Measurements from ENCODE around the gene FAM83E. TPM values are rescaled to one million over a fixed set of nuclear protein-coding genes. Genes with fewer than 3 reads are reported as not detected.

Gene FAM83E
- total and polyA plus RNA-seq, 2 of the 8 experiments (the other 6 are each of a cell fraction or from before 2014, with no cell fraction given) = 1.8 to 5.3 TPM

DNA sequence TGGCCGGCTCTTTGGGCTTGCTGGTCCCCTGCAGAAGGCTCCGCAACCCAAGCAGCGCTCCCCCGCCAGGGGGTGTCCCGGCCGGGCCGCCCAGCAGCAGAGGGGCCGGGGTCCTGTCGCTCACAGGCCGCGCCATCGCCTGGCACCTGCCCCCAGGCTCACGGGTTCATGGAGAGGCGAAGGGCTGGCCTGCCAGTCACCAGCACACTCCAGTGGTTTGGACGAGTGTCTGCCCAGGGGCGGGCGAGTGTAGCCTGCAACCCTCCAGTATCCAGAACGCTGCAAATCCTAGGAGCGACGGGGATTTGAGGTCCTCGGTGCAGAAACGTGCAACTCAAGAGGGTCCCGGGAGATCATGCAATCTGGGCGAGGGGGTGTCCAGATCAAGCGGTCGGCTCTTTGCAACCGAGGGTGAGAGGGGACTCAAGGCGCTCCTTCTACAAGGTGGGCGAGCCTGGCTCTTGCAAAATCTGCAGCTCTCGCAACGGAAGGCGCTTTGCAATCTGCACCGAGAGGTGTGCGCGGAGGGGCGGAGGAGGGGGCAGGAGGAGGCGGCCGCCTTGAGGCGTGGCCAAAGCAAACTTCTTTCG is 22.1 kb upstream of the FAM83E start, which contains the start of gene DBP:
DBP (minus strand) TSS at position 521 of the 590 bp plus-strand sequence; CDS start at position 136, 385 bp downstream.
- WGBS, 2 experiments (ENCODE audit: extremely low coverage in 1 of 2, insufficient coverage in 1 of 2, insufficient read length in 1 of 2, insufficient replicate concordance in 2 of 2, low coverage in 1 of 2, low lambda C conversion rate in 2 of 2, missing lambda C conversion rate in 1 of 2) = 2% methylated on average over 37 of the region's 40 CpGs; no CpG with 5 or more reads in 1 of the 2 experiments
- peaks cover 25% of the 10 kb centered on the region for H3K23me2 ChIP-seq (ENCODE audit: low read depth, low read length)
- H3K9ac ChIP-seq (replicated peaks in 1 of 4; ENCODE audit: extremely low read depth in 1 of 4, low read depth in 3 of 4, low read length in 3 of 4) = peak within 1 kb of the TSS in 3 of 4 experiments; percentile 64 to 72 (median 66); a peak in 6 of 7 replicates
- H2AFZ ChIP-seq (ENCODE audit: low read length) = no peak within 1 kb of the TSS
- peak within 1 kb of the TSS; percentile 89 for H3K27ac ChIP-seq (ENCODE audit: low read depth, low read length)
- H4K91ac ChIP-seq (replicated peaks; ENCODE audit: insufficient read length, low read length) = peak within 1 kb of the TSS; percentile 18
- ChIA-PET CTCF (ENCODE audit: partially characterized antibody) (interaction anchor here (1.1 kb wide), 1 partner anchor 130 kb away, joined by 5 read pairs; no protein-coding TSS in a partner anchor), POLR2A (ENCODE audit: partially characterized antibody) (interaction anchor here (1.0 to 30.9 kb wide), 3 partner anchors 9 to 237 kb away, joined by 3 to 788 read pairs (median 4); partner anchors contain the start of genes FAM83E, RPL18, SPACA4 and SPHK2)
- H2BK15ac ChIP-seq (ENCODE audit: low read length) = no peak within 1 kb of the TSS
- no peak within 1 kb of the TSS for H3K23ac ChIP-seq (ENCODE audit: insufficient read length)
- H4K5ac ChIP-seq (ENCODE audit: insufficient read length, low read depth, low read length) = peak within 1 kb of the TSS; percentile 24
- H2AK5ac ChIP-seq (ENCODE audit: low read depth, low read length) = no peak within 1 kb of the TSS
- no peak within 1 kb of the TSS; the same call in 1 of the 2 replicates for H4K8ac ChIP-seq (ENCODE audit: extremely low read depth, insufficient read depth, low read length)
- H3K9me3 ChIP-seq (ENCODE audit: insufficient read depth in 2 of 2, low read depth in 1 of 2, low read length in 1 of 2) = no peaks in the 10 kb centered on the region
- H2BK12ac ChIP-seq (ENCODE audit: low read depth, low read length) = no peak within 1 kb of the TSS; the same call in 1 of the 2 replicates
- no peak within 1 kb of the TSS for H3K4ac ChIP-seq (replicated peaks; ENCODE audit: insufficient read length, low read depth, low read length)
- peak within 1 kb of the TSS; percentile 95 for H2BK5ac ChIP-seq (ENCODE audit: low read depth, low read length)
- no peaks in the 10 kb centered on the region for H4K20me1 ChIP-seq (replicated peaks in 1 of 2; ENCODE audit: control insufficient read depth in 1 of 2, insufficient read depth in 2 of 2, low read length in 2 of 2)
- H3K27me3 ChIP-seq (replicated peaks in 1 of 4; ENCODE audit: control insufficient read depth in 3 of 4, extremely low read depth in 1 of 4, insufficient read depth in 3 of 4, low read length in 3 of 4) = peaks cover 0 to 2% (median 0%) of the 10 kb centered on the region in 4 experiments; a peak in 2 of 7 replicates
- no peak within 1 kb of the TSS for H2BK120ac ChIP-seq (replicated peaks; ENCODE audit: low read depth, low read length)
- no peaks in the 10 kb centered on the region for H3K79me2 ChIP-seq (ENCODE audit: control insufficient read depth in 1 of 2, insufficient read depth in 2 of 2, low read length in 2 of 2)
- peak in 1 of 2 experiments; percentile 74 for DNase-seq (ENCODE audit: low read depth in 1 of 2, low spot score in 2 of 2)
- H3K79me1 ChIP-seq (ENCODE audit: low read depth, low read length) = no peaks in the 10 kb centered on the region
- H3K18ac ChIP-seq (ENCODE audit: extremely low read depth, low read length) = peak within 1 kb of the TSS; percentile 93
- no peaks in the 10 kb centered on the region for H3K36me3 ChIP-seq (ENCODE audit: control insufficient read depth in 2 of 4, insufficient read depth in 4 of 4, low read length in 3 of 4)
- peak within 1 kb of the TSS; percentile 94 to 95 for H3K4me2 ChIP-seq (ENCODE audit: insufficient read depth in 1 of 2, low read depth in 2 of 2, low read length in 2 of 2)
- H3K4me1 ChIP-seq (replicated peaks in 1 of 4; ENCODE audit: control insufficient read depth in 3 of 4, insufficient read depth in 4 of 4, low read length in 3 of 4) = peaks cover 9 to 28% (median 19%) of the 10 kb centered on the region in 4 experiments
- peak within 1 kb of the TSS; percentile 18 for H3K56ac ChIP-seq (replicated peaks; ENCODE audit: insufficient read length, low read depth, low read length)
- no peak for FAIRE-seq
- H3K14ac ChIP-seq (ENCODE audit: insufficient read length) = no peak within 1 kb of the TSS
- peak within 1 kb of the TSS; percentile 58 to 74 (median 68) for H3K4me3 ChIP-seq (ENCODE audit: extremely low read depth in 1 of 4, insufficient read depth in 2 of 4, low read depth in 3 of 4, low read length in 4 of 4)
- H2BK20ac ChIP-seq (ENCODE audit: low read length) = no peak within 1 kb of the TSS
- TF ChIP-seq SIN3A (conservative IDR thresholded peaks at IDR 0.05 in 1 of 2, IDR thresholded peaks at IDR 0.05 in 1 of 2; ENCODE audit: low read depth in 1 of 2, low read length in 2 of 2) (0 out of 4 replicates have a peak, but pooled peaks of 1 of the 2 experiments have one; percentile 12), CEBPB (IDR thresholded peaks at IDR 0.05; ENCODE audit: low read depth, low read length) (peak; percentile 62), YY1 (IDR thresholded peaks at IDR 0.05; ENCODE audit: low read depth, low read length) (no peak), TAF1 (IDR thresholded peaks at IDR 0.05; ENCODE audit: low read depth, low read length) (0 out of 2 replicates have a peak, but pooled peaks have one; percentile 18), PHF8 (conservative IDR thresholded peaks at IDR 0.05; ENCODE audit: low read depth, low read length) (peak; percentile 28; the same call in 1 of the 2 replicates), KDM4A (IDR thresholded peaks at IDR 0.05; ENCODE audit: low read depth, low read length, severe bottlenecking) (peak; percentile 53), POLR2AphosphoS5 (IDR thresholded peaks at IDR 0.05; ENCODE audit: low read depth, low read length) (no peak), JUN (IDR thresholded peaks at IDR 0.05; ENCODE audit: low read depth, low read length) (no peak)
- TF ChIP-seq, protein P1, sequence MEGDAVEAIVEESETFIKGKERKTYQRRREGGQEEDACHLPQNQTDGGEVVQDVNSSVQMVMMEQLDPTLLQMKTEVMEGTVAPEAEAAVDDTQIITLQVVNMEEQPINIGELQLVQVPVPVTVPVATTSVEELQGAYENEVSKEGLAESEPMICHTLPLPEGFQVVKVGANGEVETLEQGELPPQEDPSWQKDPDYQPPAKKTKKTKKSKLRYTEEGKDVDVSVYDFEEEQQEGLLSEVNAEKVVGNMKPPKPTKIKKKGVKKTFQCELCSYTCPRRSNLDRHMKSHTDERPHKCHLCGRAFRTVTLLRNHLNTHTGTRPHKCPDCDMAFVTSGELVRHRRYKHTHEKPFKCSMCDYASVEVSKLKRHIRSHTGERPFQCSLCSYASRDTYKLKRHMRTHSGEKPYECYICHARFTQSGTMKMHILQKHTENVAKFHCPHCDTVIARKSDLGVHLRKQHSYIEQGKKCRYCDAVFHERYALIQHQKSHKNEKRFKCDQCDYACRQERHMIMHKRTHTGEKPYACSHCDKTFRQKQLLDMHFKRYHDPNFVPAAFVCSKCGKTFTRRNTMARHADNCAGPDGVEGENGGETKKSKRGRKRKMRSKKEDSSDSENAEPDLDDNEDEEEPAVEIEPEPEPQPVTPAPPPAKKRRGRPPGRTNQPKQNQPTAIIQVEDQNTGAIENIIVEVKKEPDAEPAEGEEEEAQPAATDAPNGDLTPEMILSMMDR (IDR thresholded peaks at IDR 0.05; ENCODE audit: control extremely low read depth in 1 of 3, insufficient read depth in 1 of 3, low read depth in 1 of 3, low read length in 3 of 3) = peak in 1 of 3 experiments; percentile 13; a peak in 1 of 4 replicates
